Osteoblast (primary cell): ENCODE data around the gene CCSAP. TPM values are rescaled to one million over a fixed set of nuclear protein-coding genes. Genes with fewer than 3 reads are reported as not detected.

Experiments used
- DNase-seq: peaks from one replicate; pipeline ENCODE4 v3.0.0; 2011; ENCODE audit warnings: low spot score, mixed read lengths; ENCODE audit not compliant: insufficient read length; ENCODE audit errors: missing footprints
- H2AFZ ChIP-seq: 2 replicates; pipeline ENCODE4 v1.6.0; 2011; ENCODE audit warnings: mild to moderate bottlenecking, low read length
- H3K27ac ChIP-seq: 2 replicates; pipeline ENCODE4 v1.5.1; 2011; ENCODE audit warnings: mild to moderate bottlenecking, low read depth, low read length, moderate library complexity
- H3K27me3 ChIP-seq: 2 replicates; pipeline ENCODE4 v1.6.0; 2012; ENCODE audit warnings: mild to moderate bottlenecking, control low read depth, inconsistent platforms, low read length, moderate library complexity; ENCODE audit not compliant: insufficient read depth
- H3K36me3 ChIP-seq: 2 replicates; pipeline ENCODE4 v1.5.1; 2011; ENCODE audit warnings: mild to moderate bottlenecking, low read length, control low read depth, moderate library complexity; ENCODE audit not compliant: insufficient read depth
- H3K4me1 ChIP-seq: 2 replicates; pipeline ENCODE4 v1.5.1; 2011; ENCODE audit warnings: mild to moderate bottlenecking, low read length, control low read depth, moderate library complexity; ENCODE audit not compliant: insufficient read depth
- H3K4me2 ChIP-seq: 2 replicates; pipeline ENCODE4 v1.6.0; 2011; ENCODE audit warnings: mild to moderate bottlenecking, low read length; ENCODE audit not compliant: insufficient read depth
- H3K4me3 ChIP-seq: fragments of 200-600 bp; sonication (generic); 3 replicates; pipeline ENCODE4 v1.5.1; 2012; ENCODE audit warnings: mild to moderate bottlenecking, low read length, inconsistent platforms; ENCODE audit not compliant: insufficient read depth
- H3K79me2 ChIP-seq: 2 replicates; pipeline ENCODE4 v1.6.0; 2012; ENCODE audit warnings: mild to moderate bottlenecking, low read length, control low read depth, inconsistent platforms; ENCODE audit not compliant: insufficient read depth
- H3K9me3 ChIP-seq: 2 replicates; pipeline ENCODE4 v1.5.1; 2011; ENCODE audit warnings: low read depth, low read length, control low read depth
- H4K20me1 ChIP-seq: 2 replicates; pipeline ENCODE4 v1.6.0; 2012; ENCODE audit warnings: mild to moderate bottlenecking, low read length, control low read depth; ENCODE audit not compliant: insufficient read depth
- total RNA-seq: library from RNA; depleted of rRNA; stranded (reverse); fragments of >200 nt; gene quantifications from 2 replicates; pipeline ENCODE4 v1.2.3, GENCODE V29; 2012
- TF ChIP-seq, protein P1 (sequence below): IDR thresholded peaks from 2 replicates; pipeline ENCODE4 v1.5.1; 2011; ENCODE audit warnings: mild to moderate bottlenecking, low read depth, low read length, moderate library complexity; ENCODE audit errors: extremely low read depth

Gene CCSAP
- total RNA-seq, 1 donor, result 9.4 TPM

DNA sequence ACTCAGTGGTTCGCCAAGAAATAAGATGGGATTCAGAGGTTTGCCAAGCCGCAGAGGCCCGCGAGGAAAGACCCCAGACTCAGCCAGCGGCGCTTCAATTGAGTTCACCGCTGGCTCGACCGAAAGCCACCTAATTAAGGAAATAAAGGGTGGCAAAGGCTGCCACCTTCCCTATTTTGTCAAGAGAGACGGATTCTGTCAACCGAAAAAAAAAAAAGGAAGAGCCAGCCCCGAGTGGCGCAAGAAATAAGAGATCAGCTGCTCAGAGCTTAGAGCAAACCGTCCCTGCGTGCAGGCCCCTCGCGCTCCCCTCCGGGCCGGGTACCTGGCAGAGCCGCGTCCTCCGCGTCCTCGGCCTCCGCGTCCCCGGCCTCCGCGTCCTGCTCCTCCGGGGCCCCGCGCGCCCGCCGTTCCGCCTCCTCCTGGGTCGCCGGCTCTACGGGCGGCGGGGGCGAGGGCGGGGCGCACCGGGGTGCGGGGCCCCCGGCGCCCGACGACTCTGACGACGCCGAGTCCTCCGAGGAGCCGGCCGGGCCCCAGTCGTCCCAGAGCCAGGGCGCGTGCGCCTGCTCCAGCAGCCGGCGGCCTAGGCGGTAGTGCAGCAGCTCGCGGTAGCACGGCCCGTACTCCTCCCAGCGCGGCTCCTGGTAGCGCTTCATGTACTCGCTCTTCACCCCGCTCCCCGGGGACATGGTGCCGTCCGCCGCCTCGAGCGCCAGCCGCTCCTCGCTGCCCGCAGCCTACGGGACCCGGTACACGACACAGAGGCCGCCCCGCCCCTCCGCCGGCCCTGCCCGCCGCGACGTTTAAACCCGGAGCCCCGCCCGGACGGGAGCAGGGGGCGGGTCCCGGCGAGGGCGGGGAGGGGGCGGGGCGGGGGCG lies 832 bp downstream of the CCSAP start:
- Histone ChIP-seq H3K9me3 (no peaks in the 10 kb centered on the region), H3K79me2 (peaks cover 19% of the 10 kb centered on the region), H3K36me3 (no peaks in the 10 kb centered on the region), H3K4me3 (peak overlapping the region; percentile 84), H4K20me1 (no peaks in the 10 kb centered on the region), H3K27me3 (no peaks in the 10 kb centered on the region), H3K4me2 (peak overlapping the region; percentile 86), H3K27ac (no peak overlapping the region), H3K4me1 (peaks cover 10% of the 10 kb centered on the region), H2AFZ (peak overlapping the region; percentile 44)
- TF ChIP-seq, protein P1, sequence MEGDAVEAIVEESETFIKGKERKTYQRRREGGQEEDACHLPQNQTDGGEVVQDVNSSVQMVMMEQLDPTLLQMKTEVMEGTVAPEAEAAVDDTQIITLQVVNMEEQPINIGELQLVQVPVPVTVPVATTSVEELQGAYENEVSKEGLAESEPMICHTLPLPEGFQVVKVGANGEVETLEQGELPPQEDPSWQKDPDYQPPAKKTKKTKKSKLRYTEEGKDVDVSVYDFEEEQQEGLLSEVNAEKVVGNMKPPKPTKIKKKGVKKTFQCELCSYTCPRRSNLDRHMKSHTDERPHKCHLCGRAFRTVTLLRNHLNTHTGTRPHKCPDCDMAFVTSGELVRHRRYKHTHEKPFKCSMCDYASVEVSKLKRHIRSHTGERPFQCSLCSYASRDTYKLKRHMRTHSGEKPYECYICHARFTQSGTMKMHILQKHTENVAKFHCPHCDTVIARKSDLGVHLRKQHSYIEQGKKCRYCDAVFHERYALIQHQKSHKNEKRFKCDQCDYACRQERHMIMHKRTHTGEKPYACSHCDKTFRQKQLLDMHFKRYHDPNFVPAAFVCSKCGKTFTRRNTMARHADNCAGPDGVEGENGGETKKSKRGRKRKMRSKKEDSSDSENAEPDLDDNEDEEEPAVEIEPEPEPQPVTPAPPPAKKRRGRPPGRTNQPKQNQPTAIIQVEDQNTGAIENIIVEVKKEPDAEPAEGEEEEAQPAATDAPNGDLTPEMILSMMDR, result no peak
- peak; percentile 96 for DNase-seq

DNA sequence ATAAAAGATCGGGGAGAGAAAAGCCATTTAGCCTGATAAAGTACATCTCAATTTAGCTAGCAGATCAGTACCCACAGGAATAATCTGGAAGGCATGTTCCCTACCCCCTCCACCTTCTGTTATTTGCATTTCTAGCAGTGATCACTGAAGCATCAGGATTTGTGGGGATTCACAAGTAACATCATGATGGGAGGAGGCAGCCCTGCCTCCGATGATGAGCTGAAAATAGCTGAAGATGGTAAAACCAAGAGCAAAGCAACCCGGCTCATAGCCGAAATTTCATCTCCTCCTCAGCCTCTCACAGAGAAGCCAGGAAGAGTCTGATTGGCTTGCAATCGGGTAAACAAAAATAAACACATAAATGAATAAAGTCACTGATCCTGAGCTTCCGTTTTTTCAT lies 2.4 kb downstream of the CCSAP start:
- H3K4me2 ChIP-seq, result no peak overlapping the region
- DNase-seq, result no peak
- no peaks in the 10 kb centered on the region for H4K20me1 ChIP-seq
- peaks cover 10% of the 10 kb centered on the region for H3K4me1 ChIP-seq
- H3K79me2 ChIP-seq, result peaks cover 26% of the 10 kb centered on the region
- H3K9me3 ChIP-seq, result no peaks in the 10 kb centered on the region
- no peaks in the 10 kb centered on the region for H3K27me3 ChIP-seq
- no peak overlapping the region for H3K4me3 ChIP-seq
- no peaks in the 10 kb centered on the region for H3K36me3 ChIP-seq
- TF ChIP-seq, protein P1, result no peak
- H3K27ac ChIP-seq, result no peak overlapping the region
- H2AFZ ChIP-seq, result no peak overlapping the region

DNA sequence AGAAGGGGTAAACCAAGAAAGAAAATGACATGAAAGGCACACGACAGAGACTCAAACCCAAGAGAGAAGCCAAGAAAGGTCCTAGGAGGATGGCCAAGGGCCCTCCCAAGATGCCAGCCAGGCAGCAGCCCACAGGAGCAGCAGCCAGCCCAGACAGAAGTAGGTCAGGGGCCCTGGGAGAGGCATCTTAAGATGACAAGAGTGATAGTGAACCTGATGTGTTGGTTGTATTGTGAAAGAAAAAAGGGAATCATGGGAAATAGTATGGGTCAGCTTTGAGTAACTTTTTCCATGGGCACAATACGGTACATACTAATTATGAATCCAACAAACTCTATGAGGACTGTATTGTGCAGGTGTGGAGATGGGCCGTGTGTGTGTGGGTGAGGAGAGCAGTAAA lies 3.3 kb downstream of the CCSAP start:
- Histone ChIP-seq H3K36me3 (no peaks in the 10 kb centered on the region), H3K79me2 (peaks cover 30% of the 10 kb centered on the region), H3K9me3 (no peaks in the 10 kb centered on the region), H3K27ac (no peak overlapping the region), H4K20me1 (no peaks in the 10 kb centered on the region), H2AFZ (no peak overlapping the region), H3K4me3 (no peak overlapping the region), H3K4me1 (peaks cover 10% of the 10 kb centered on the region), H3K27me3 (no peaks in the 10 kb centered on the region), H3K4me2 (no peak overlapping the region)
- TF ChIP-seq, protein P1, result no peak
- peak; percentile 27 for DNase-seq

DNA sequence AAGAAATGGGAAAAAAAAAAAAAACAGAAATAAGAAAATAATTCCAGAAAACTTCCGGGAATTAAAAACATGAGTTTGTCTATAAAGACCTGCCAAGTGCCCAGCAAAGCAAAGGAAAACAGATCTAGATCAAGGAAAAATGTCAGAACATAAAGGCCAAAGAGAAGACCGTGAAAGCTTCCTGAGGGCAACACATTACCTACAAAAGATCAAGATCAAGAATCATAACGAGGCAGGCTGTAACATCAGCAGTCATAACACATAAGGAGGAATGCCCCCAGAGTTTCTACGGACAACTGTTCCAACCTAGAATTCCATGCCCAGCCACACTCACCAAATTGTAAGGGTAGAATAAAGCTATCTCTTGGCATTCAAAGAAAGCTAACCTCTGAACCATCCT lies 3.8 kb downstream of the CCSAP start:
- Histone ChIP-seq H3K27me3 (no peaks in the 10 kb centered on the region), H3K4me3 (no peak overlapping the region), H3K4me1 (peaks cover 10% of the 10 kb centered on the region), H4K20me1 (no peaks in the 10 kb centered on the region), H3K27ac (no peak overlapping the region), H3K9me3 (no peaks in the 10 kb centered on the region), H3K4me2 (no peak overlapping the region), H3K36me3 (no peaks in the 10 kb centered on the region), H3K79me2 (peaks cover 30% of the 10 kb centered on the region), H2AFZ (no peak overlapping the region)
- no peak for DNase-seq
- TF ChIP-seq, protein P1, result no peak
